Subcutaneous abdominal adipose tissue (tissue), 5 donors: Measurements from ENCODE around the gene GOLT1B.
"Not testable (repeated sequence)": the region's sequence is repeated elsewhere in the genome, so short reads cannot be mapped to it uniquely, and the experiment has no call there.

Experiments used
- H3K27ac ChIP-seq: one replicate; pipeline ENCODE4 v1.7.0; 2013; ENCODE audit warnings: low read depth, mild to moderate bottlenecking, inconsistent platforms, low read length, moderate library complexity
- H3K27me3 ChIP-seq, 5 donors: one replicate each; pipeline ENCODE4 v1.7.0; 2013; ENCODE audit warnings: low read length in 5 of 5, inconsistent platforms in 1 of 5; ENCODE audit not compliant: control insufficient read depth in 5 of 5, insufficient read depth in 4 of 5
- H3K36me3 ChIP-seq, 5 donors: one replicate each; pipeline ENCODE4 v1.7.0; 2013; ENCODE audit warnings: low read length in 5 of 5; ENCODE audit not compliant: control insufficient read depth in 5 of 5, insufficient read depth in 5 of 5
- H3K4me1 ChIP-seq, 5 donors: one replicate each; pipeline ENCODE4 v1.7.0; 2013; ENCODE audit warnings: low read length in 5 of 5, mild to moderate bottlenecking in 3 of 5, moderate library complexity in 1 of 5; ENCODE audit not compliant: control insufficient read depth in 5 of 5, insufficient read depth in 5 of 5
- H3K4me3 ChIP-seq, 5 donors: one replicate each; pipeline ENCODE4 v1.7.0; 2013; ENCODE audit warnings: low read length in 5 of 5, low read depth in 1 of 5
- H3K9ac ChIP-seq, 5 donors: one replicate each; pipeline ENCODE4 v1.7.0; 2013; ENCODE audit warnings: low read length in 5 of 5, mild to moderate bottlenecking in 4 of 5, moderate library complexity in 3 of 5
- H3K9me3 ChIP-seq, 5 donors: one replicate each; pipeline ENCODE4 v1.7.0; 2013; ENCODE audit warnings: low read length in 5 of 5; ENCODE audit not compliant: control insufficient read depth in 5 of 5
- donor health status: healthy.
- donor health status: healthy.
- donor health status: healthy.
- donor health status: healthy.
- donor health status: healthy.

GOLT1B gene

GRCh38 chr12:21501258-21502163, at the start of gene GOLT1B, which contains the start of gene RECQL:
Gene GOLT1B, plus strand, starts transcription at chr12:21501789. Its CDS starts 135 bp downstream, at chr12:21501924.
Gene RECQL, minus strand, starts transcription at chr12:21501635. Its CDS starts 2,065 bp downstream, at chr12:21499570.
- Histone ChIP-seq H3K27ac (peak within 1 kb of the TSS; percentile 91), H3K27me3 (no peaks in the 10 kb centered on the region), H3K4me1 (peaks cover 0 to 47% (median 38%) of the 10 kb centered on the region in 5 donors), H3K9ac (peak within 1 kb of the TSS; percentile 70 to 98 (median 95)), H3K36me3 (peaks cover 17 to 24% (median 19%) of the 10 kb centered on the region in 5 donors), H3K9me3 (no peaks in the 10 kb centered on the region), H3K4me3 (peak within 1 kb of the TSS; percentile 83 to 98 (median 93))

GRCh38 chr12:21453312-21453852, 48.2 kb upstream of the GOLT1B start:
- no peak overlapping the region for H3K9ac ChIP-seq
- H3K27ac ChIP-seq, result no peak overlapping the region
- no peaks in the 10 kb centered on the region for H3K4me1 ChIP-seq
- peaks cover 36 to 61% (median 58%) of the 10 kb centered on the region in 5 donors for H3K36me3 ChIP-seq
- H3K27me3 ChIP-seq, result no peaks in the 10 kb centered on the region
- no peaks in the 10 kb centered on the region for H3K9me3 ChIP-seq
- no peak overlapping the region for H3K4me3 ChIP-seq

- H3K4me1 ChIP-seq, result no peaks in the 10 kb centered on the region
- peaks cover 42 to 63% (median 59%) of the 10 kb centered on the region in 5 donors for H3K36me3 ChIP-seq
- H3K4me3 ChIP-seq, result no peak overlapping the region
- no peaks in the 10 kb centered on the region for H3K9me3 ChIP-seq
- H3K9ac ChIP-seq, result no peak overlapping the region
- no peaks in the 10 kb centered on the region for H3K27me3 ChIP-seq
- H3K27ac ChIP-seq, result no peak overlapping the region
These were observed 45.3 kb upstream of the GOLT1B start for GRCh38 chr12:21456291-21456780.

- H3K9me3 ChIP-seq, result no peaks in the 10 kb centered on the region
- no peak overlapping the region for H3K4me3 ChIP-seq
- peaks cover 54 to 79% (median 70%) of the 10 kb centered on the region in 5 donors for H3K36me3 ChIP-seq
- H3K27me3 ChIP-seq, result no peaks in the 10 kb centered on the region
- no peaks in the 10 kb centered on the region for H3K4me1 ChIP-seq
- no peak overlapping the region for H3K9ac ChIP-seq
- no peak overlapping the region for H3K27ac ChIP-seq
These were observed 42.1 kb upstream of the GOLT1B start for GRCh38 chr12:21459474-21459873.

GRCh38 chr12:21467334-21467733, 34.3 kb upstream of the GOLT1B start:
- not testable (repeated sequence) for H3K9ac ChIP-seq, H3K4me3 ChIP-seq, H3K4me1 ChIP-seq, H3K9me3 ChIP-seq, H3K27ac ChIP-seq, H3K27me3 ChIP-seq
- peaks cover 32 to 52% (median 48%) of the 10 kb centered on the region in 5 donors for H3K36me3 ChIP-seq

- no peak overlapping the region for H3K27ac ChIP-seq
- no peaks in the 10 kb centered on the region for H3K4me1 ChIP-seq
- no peak overlapping the region for H3K9ac ChIP-seq
- no peaks in the 10 kb centered on the region for H3K27me3 ChIP-seq
- H3K9me3 ChIP-seq, result no peaks in the 10 kb centered on the region
- peaks cover 33 to 67% (median 62%) of the 10 kb centered on the region in 5 donors for H3K36me3 ChIP-seq
- H3K4me3 ChIP-seq, result no peak overlapping the region
These were observed 30.3 kb upstream of the GOLT1B start for GRCh38 chr12:21471294-21471693.

GRCh38 chr12:21472197-21472823, 29.3 kb upstream of the GOLT1B start:
- no peak overlapping the region for H3K9ac ChIP-seq
- no peak overlapping the region for H3K4me3 ChIP-seq
- H3K27me3 ChIP-seq, result no peaks in the 10 kb centered on the region
- no peaks in the 10 kb centered on the region for H3K4me1 ChIP-seq
- H3K36me3 ChIP-seq, result peaks cover 40 to 71% (median 65%) of the 10 kb centered on the region in 5 donors
- H3K27ac ChIP-seq, result no peak overlapping the region
- H3K9me3 ChIP-seq, result no peaks in the 10 kb centered on the region

GRCh38 chr12:21475552-21475951, 26.0 kb upstream of the GOLT1B start:
- H3K27me3 ChIP-seq, result no peaks in the 10 kb centered on the region
- H3K27ac ChIP-seq, result no peak overlapping the region
- peaks cover 51 to 84% (median 72%) of the 10 kb centered on the region in 5 donors for H3K36me3 ChIP-seq
- no peak overlapping the region for H3K4me3 ChIP-seq
- H3K9me3 ChIP-seq, result no peaks in the 10 kb centered on the region
- H3K4me1 ChIP-seq, result no peaks in the 10 kb centered on the region
- H3K9ac ChIP-seq, result no peak overlapping the region

GRCh38 chr12:21476949-21477348, 24.6 kb upstream of the GOLT1B start:
- peaks cover 54 to 86% (median 72%) of the 10 kb centered on the region in 5 donors for H3K36me3 ChIP-seq
- H3K4me3 ChIP-seq, result no peak overlapping the region
- H3K27me3 ChIP-seq, result no peaks in the 10 kb centered on the region
- no peaks in the 10 kb centered on the region for H3K9me3 ChIP-seq
- no peak overlapping the region for H3K9ac ChIP-seq
- no peaks in the 10 kb centered on the region for H3K4me1 ChIP-seq
- H3K27ac ChIP-seq, result no peak overlapping the region
